Inflammatory macrophage treated with lipopolysaccharide for 1 hour (primary cell): Measurements from ENCODE around the gene C1QL1.

Source experiments
- DNase-seq, 2 donors: peaks; one replicate each; pipeline ENCODE4 v3.0.0-alpha.2; 2020 to 2022

The C1QL1 gene

DNA sequence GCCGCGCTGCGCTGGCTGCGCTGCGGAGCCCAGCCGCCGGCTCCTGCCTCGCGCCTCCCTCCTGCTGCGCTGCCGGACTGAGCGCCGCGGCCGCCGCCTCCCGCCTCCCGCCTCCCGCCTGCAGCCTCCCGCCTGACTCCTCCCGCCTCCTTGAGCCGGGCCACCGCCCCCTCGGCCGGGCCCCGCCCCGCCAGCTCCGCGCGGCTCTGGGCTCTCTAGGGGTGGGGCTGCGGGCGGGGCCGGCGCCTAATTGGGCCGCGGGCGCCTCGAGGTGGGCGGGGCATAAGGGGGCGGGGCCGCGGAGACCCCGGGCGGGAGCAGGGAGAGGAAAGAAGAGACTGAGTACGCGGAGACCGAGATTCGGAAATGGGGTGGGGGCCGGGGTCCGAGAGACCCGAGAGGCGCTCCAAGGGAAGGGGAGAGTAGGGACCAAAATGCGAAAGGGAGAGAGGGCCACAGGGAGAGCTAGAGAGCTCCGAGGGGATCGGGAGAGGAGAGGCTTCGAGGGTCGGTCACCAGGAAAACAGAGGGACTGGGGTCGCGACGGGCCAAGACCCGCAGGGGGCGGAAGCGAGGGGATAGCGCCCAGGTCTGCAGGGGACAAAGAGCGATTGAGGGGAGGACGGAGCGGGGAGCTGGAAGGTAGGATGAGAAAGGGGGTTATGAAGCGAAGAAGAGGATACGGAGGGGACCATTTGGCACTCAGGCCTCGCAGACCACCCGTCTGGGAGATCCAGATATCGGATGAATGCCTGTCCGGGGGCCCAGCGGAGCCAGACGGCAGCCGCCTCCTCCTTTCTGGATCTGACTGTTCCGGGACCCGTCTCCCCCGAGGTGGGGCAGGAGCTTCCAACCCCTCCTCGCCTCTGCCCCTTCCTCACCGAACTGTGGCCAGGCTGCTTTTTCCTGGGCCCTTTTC, at the start of gene C1QL1:
TSS of gene C1QL1 (minus strand) at position 79 of the 919 bp plus-strand sequence. CDS start 255 bp downstream, outside the sequence.
- peak; percentile 82 to 93 for DNase-seq

DNA sequence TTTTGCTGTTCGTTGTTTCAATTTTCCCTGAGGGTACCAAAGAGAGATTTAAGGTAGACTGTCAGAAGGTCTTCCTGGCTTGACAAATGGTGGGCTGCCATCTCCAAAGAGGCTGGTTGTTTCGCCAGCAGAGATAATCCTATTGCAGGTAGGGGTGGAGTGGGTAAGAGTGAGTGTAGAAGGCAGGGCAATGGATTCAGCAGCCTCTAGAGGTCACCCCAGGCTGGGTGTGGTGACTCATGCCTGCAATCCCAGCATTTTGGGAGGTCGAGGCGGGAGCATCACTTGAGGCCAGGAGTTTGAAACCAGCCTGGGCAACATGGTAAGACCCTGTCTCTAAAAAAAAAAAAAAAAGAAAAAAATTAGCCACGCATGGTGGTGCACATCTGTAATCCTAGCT, 48.7 kb upstream of the C1QL1 start:
- no peak for DNase-seq

DNA sequence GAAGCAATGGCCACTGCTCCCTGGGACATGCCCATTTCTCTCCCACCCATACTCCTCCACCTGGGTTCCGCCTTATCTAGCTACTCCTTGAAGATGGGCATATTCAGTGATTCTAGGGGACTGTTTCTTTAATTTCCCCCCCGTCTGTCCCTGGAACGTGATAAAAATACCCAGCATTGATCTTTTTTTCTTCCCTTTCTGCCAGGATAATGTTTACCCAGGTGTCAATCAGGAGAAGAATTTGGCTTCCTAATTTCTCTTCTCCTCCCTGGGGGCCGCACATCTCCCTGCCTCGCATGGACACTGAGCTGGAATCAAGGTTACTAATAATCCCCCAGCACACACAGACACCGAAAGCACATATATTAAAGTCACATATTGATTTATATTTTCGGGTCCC, 48.1 kb upstream of the C1QL1 start:
- no peak for DNase-seq

DNA sequence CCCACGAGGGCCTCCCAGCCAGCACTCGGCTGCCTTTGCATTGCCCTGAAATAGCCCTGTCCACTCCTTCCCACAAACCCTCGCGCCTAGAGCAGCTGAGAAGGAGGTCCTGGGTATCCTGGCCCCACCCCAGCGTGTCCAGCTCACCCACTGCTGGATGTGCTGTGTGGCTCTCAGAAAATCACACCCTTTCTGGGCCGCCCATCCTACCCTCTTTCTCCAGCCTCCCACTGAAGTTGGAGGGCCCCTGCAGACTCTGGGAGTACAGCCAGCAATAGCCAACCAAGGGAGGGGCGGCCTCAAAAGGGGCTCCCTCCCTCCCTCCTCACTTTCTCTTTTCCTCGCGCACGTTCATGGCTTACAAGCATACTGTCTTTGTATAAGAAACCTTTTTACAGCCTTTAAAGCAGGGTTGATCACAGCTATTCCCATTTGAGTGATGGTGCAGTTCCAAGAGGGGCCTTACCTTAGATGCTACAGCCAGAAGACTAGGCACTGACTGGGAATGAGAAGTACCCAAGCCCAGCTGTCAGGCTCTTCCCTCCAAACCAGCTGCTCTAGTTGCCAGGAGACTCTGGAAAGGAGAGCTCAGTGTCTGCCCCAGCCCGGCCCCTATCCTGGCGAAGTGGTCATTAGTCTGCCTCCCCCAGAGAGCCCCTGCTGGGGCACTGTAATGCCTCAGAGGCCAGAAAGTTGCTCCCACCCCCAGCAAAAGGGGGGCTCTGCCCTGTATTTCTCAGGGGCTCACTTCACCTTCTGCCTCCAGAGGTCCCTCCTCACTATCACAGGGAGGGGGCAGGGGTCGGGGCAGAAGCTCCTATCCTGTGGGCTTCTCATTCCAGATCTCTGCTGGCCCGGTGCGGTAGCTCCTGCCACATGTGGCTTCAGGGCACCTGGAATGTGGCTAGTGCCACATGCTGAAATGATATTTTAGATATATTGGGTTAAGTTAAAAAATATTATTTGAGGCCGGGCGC, 45.2 kb upstream of the C1QL1 start:
- DNase-seq: no peak

DNA sequence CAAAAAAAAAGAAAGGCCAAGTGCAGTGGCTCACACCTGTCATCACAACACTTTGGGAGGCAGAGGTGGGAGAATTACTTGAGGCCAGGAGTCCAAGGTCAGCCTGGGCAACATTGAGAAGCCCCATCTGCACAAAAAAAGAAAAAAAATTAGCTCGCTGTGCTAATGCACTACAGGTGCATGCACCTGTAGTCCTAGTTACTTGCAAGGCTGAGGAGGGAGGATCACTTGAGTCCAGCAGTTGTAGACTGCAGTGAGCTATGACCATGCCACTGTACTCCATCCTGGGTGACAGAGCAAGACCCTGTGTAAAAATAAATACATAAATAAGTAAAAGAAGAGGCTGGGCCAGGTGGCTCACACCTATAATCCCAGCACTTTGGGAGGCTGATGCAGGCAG, 43.7 kb upstream of the C1QL1 start:
- DNase-seq: no peak

DNA sequence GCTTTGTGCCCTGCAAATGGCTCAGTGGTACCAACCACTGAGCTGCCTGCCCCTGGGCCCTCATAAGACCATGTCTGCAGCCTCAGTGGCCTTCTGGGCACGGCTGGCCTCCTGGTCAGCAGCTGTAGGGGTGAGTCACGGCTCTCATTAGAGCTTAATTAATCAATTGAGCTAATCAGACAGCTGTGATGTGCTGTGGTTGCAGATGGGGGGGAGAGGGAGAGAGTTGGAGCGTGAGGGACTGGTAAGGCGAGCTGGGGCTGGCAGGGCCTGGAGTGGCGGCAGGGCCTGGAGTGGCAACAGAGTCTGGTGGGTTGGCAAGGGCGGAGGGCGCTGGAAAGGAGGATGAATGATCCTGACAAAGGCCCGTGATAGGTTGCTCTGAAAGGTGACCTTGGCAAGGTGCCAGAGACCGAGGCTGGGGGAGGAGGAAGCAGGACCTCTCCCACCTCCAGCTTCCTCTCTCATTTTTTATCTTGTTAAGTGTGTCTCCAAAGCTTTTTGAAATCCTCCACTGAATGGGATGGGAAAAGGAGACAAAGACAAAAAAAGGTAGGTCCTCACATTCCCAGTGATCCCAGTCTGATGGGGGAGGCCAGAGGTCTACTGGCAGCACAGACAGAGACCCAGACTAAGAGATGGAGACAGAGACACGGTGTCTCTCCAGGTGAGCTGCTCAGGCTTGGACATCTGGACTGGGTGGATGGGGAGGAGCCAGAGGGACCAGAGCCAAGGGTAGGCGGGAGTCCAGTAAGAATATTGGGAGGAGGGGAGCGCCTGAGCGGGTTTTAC, 41.8 kb upstream of the C1QL1 start:
- DNase-seq: no peak

DNA sequence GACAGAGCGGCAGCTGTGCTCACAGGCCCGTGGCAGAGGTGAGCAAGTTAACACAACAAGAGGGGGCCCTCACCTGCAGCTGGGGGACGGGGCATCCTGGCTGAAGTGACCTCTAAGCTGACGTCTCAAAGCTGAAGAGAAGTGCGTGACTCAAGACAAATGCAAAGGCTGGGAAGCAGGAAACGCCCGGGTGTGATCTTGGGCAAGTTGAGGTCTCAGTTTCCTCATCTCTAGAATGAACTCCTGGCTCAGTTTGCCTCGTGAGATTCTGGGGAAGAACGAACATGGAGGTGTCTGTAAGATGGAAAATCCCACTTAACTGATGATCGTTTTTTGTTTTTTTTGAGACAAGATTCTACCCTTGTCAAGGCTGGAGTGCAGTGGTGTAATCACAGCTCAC, 40.1 kb upstream of the C1QL1 start:
- peak; percentile 62 to 79 for DNase-seq

DNA sequence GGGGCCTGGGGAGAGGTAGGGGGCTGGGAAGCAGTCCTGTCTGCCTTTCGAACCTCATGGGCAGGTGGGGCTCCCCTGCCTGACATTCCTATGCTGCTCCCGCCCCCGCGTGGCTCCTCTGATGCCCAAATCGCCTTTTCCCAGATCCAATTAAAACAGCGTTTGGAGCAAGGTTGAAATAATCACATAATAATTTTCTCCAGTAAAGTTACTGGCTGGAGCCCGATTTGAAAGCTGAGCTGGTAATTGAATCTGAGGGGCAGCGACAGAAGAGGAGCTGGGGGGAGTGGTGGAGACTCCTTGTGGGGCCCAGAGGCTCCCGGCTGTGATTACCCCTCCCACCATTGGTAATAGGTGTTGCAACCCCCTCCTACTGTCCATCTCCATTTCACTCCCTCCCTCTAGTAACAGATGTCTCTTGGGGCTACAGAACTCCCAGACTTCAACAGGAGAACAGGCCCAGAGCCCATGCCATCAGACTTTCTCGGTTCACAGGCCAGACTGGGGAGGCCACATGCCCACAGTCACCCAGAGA, 38.9 kb upstream of the C1QL1 start:
- DNase-seq: no peak

DNA sequence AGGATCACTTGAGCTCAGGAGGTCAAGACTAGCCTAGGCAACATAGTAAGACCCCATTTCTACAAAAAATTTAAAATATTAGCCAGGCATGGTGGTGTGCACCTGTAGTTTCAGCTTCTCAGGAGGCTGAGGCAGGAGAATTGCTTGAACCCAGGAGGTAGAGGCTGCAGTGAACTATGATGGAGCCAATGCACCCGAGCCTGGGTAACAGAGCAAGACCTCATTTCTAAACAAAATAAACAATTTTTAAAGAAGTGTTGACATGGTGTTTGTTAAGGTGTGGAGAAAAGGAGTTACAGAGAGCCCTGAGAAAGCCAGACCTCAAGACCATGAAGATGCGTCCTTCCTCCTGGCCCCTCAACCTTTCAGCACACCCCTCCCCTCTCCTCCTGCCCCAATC, 37.6 kb upstream of the C1QL1 start:
- DNase-seq: no peak

DNA sequence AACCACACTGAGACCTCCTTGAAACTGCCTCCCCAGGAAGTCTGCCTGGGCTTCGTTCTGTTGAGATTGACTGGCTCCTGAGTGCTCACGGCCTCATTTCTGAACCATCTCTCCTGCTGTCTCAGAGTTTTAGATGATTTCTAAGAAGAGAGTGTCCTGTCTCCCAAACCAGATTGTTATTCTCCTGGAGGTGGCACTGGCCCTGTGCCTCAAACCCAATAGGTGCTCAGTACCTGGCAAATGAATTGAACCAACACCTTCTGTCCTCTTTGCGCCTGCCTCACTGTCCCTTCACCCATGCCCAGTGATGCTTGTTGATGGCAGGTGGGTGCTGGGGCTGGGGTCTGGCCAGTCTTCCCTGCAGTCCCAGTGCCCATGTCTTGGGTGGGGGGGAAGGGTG, 36.3 kb upstream of the C1QL1 start:
- DNase-seq: no peak

DNA sequence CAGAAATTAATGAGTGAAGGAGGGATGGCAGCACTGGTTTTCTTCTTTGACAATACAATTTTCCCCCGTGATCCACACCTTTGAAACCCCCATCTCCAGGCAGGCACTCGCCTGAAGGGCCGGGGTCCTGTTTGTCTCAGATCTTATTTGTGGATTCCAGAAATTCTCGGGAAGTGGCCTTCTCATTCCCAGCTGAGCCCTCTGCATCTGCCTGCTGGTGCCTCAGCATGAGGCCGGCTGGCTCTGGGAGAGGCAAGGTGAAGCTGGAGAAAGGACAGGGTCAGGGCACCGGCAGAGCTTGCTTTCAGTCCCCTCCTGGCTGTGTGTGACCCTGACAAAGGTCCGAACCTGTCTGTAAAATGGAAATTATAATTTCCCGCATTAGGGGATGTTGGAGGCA, 35.8 kb upstream of the C1QL1 start:
- no peak for DNase-seq

DNA sequence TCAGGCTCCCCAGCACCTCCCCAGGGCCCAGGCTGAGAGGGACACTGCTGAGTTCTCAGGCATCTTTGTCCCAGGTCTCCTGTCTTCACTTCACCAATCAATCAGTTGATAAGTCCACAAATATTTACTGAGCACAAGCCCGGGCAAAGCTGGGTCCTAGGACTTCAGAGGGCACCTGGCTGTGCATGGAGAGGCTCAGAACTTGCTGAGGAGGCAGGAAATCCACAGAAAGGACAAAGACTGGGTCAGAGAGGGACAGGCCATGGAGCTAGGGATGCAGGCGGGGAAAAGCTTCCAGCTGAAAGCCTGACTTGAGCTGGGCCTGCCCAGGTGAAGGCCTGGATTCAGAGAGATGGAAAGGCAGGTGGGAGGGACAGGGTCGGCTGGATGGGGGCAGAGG, 33.2 kb upstream of the C1QL1 start:
- DNase-seq: no peak

DNA sequence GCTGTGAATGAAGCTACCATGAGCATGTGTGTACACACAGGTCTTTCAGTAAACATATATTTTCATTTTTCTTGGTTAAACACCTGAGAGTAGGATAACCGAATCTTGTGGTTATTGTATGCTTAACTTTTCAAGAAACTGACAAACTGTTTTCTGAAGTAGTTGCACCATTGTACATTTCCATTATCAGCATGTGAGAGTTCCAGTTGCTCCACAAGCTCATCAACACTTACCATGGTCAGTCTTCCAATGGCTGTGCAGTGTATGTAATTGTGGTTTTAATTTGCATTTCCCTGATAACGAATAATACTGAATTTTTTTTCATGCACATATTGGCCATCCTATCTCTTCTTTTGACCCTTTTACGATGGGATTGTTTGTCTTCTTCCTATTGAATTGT, 31.3 kb upstream of the C1QL1 start:
- DNase-seq: no peak

DNA sequence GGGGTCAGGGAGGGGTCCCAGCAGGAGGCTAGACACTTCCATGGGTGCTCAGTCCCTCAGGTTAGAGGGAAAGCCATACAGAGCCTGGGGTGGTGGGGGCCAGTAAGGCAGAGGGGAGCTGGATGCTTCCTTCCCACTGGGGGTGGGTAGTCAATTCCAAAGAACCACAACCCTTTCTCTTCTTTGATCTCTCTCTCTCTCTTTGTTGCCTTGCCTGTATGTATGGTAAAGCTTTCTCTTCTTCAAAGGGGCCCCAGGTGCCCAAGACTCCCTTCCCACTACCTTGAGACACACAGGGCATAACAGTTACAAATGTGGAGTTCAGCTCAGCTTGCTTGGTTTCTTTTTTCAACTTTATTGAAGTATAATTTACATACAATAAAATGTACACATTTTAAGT, 30.5 kb upstream of the C1QL1 start:
- no peak for DNase-seq

DNA sequence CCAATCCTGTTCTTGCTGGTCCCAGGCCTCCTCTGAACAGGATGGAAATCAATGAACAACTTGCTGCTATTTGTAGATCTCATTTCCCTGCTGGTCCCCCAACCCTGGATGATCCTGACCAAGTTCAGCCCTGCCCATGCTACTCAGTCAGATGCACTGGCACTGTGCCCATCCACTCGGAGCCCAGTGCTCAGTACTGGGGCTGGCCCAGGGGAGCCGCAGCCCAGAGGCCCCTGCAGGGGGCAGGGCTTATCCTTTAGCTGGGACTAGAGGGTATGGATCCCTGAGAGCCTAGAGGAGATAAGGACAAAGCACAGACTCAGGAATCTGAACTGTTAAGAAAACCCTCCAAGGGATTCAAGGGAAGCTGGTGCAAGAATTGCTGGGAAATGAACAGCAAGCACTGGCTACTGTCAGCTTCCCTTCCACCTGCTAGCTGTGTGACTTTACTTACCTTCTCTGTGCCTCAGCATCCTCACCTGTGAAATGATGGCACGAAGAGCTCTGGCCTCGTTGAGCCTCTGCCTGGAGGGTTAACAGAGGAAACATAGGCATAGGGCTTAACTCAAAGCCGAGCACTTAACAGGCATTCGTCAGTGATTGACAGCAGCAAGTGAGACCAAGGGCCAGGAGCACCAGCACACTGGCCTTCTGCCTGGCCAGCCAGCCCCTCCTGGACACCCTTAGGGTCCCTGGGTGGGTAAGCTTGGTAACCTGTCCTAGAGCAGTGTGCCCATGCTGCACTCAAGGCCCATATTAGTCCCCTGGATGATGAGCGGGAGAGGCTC, 29.8 kb upstream of the C1QL1 start:
- DNase-seq: no peak

DNA sequence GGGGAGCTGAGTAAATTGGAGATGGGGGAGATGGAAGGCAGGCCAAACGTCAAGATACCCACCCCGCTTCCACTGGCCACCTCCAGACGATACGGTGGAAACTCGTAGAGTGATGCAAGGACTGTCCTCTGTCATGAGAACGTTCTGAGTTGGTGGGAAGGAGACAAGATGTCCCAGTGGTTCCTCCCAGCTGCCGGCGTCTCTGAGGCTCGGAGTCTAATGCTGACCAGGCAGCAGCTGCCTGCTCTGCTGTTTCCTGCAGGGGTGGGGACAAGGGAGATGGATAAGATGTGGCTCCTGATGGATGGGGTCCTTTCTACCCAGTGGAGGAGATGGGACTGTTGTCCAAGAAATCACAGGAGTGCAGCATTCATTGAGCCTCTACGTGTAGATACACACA, 28.2 kb upstream of the C1QL1 start:
- no peak for DNase-seq

DNA sequence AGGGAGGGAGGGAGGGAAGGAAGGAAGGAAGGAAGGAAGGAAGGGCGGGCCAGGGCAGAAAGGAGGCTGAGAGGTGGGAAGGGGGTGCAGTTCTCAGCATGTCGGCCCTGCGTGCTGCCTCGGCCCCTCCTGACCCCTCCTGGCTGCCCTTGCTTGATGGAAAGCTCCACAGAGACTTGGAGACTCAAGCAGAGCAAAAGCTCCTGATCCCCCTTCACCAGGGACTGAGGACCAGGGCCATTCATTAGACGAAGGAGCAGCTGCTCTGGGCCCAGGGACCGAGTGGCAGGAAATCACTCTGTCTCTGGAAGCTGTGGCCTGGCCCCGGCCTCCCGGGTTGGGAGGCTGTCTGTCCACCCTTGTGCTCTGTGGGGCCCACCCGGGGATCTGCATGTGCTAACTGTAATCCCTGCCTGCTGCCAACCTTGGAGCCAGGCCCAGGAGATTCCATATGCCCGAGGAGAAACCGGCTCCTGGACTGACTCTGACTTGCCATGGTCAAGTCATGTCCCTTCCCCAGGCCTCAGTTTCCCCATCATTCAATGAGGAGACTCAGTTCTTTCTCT, 27.4 kb upstream of the C1QL1 start:
- no peak for DNase-seq

DNA sequence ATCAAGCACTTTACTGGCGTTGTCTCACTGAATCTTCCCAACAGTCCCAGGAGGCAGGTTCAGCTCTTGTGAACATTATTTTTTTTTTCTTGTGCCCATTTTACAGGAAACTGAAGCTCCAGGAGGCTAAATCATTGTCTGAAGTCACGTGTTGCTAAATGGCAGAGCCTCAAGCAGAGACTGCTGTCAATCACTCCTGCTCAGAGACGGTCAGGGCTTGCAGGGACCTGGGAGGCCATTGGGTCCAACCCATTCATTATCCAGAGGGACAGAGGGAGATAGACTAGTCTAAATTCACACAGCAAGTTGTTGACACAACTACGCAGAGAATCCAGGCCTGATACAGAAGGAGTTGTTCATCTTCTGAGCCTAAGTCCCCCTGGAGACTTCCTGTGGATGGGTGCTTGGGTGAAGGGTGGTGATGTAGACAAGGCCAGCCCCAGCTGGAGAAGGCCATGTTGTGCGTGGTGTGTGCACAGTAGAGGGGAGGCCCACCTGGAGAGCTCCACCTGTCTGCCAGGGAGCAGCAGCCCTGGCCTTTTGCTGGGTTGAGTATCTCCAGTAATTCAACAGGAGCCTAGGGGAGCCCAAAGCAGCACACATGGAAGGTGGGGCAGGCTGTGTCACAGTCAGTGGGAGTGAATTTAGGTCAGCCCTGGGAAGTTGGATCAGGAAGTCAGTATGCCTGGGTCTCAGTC, 24.3 kb upstream of the C1QL1 start:
- no peak for DNase-seq

DNA sequence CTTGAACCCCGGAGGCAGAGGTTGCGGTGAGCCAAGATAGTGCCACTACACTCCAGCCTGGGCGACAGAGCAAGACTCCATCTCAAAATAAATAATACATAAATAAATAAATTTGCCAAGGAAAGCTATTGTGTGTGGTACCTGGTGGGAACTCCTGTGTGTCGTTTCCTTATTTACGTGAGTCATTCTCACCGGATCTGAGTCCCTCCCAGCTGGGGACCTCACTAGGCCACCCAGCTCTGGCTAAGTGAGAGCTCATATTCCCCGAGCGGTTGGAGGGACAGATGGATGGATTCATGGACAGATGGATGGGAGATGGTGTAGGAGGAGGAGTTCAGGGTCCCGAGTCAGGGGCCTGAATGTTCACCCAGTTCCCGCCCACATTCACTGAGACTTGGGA, 22.9 kb upstream of the C1QL1 start:
- DNase-seq: no peak

DNA sequence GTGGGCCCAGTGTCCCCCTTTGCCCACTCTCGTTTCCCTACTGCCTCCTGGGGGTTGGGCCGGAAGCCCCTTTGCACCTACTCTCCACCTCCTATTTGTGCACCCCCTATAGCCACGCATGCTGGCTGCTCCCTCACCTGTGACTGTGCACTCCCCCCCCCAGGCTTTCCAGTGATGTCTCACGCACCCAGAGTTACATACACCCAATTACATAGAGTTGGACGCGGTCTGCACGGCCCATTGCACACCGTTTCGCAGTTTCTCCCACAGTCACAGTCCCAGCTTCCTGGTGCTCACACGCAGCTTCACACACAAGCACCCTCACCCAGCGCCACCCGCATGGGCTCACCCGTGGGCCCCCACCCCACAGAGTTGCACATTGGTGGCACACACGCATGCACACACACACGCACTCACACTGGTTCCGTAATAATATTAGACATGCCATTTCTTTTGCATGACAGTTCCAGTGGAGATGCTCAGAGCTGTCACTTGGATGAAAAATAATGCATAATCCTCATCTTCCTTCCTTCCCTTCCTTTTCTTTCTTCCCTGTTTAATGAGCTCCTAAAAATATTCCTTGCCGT, 21.5 kb upstream of the C1QL1 start:
- DNase-seq: no peak
